ENCODE measurements around the gene PLEKHA4.
A peak's percentile ranks its signal among the peaks of the same experiment; 100 is the strongest.
"Not testable (repeated sequence)": the region's sequence is repeated elsewhere in the genome, so short reads cannot be mapped to it uniquely, and the experiment has no call there.

The PLEKHA4 gene

GRCh38 chr19:48802623-48803022 is 65.8 kb downstream of the PLEKHA4 start:
- Mint-ChIP-seq H3K36me3 (no peaks in the 10 kb centered on the region), H3K27me3 (no peaks in the 10 kb centered on the region), H3K4me3 (no peak overlapping the region), H3K9me3 (no peaks in the 10 kb centered on the region), H3K27ac (no peak overlapping the region), H3K4me1 (peaks cover 2% of the 10 kb centered on the region)
- DNase-seq: no peak
- CTCF ChIA-PET: interaction anchor here (1.2 to 1.9 kb wide), 2 partner anchors 39 to 168 kb away, joined by 5 read pairs; no protein-coding TSS in a partner anchor

- Mint-ChIP-seq H3K4me3 (no peak overlapping the region), H3K36me3 (no peaks in the 10 kb centered on the region), H3K27me3 (no peaks in the 10 kb centered on the region), H3K4me1 (peaks cover 6% of the 10 kb centered on the region), H3K9me3 (no peaks in the 10 kb centered on the region), H3K27ac (no peak overlapping the region)
- DNase-seq: no peak
- CTCF ChIA-PET: no interaction called here
These were observed 68.8 kb downstream of the PLEKHA4 start for GRCh38 chr19:48799358-48800300.

DNA sequence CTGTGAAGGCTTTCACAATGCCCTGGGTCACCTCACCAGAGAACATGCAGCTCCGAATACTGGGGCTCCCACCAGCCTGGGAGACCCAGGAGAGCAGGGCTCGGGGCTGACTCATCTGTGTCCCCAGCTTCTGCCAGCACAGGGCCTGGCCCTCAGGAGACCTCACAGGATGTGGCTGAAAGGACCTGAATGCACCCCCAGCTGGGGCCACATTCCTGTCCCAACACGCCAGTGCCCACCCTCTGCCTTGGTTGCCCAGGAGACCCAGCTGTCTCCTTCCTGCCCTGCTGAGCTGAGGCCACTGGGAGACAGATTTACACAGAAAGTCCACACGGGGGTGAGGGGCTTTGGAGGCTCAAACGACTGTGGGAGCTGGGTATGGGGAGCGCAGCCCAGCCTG is 69.5 kb downstream of the PLEKHA4 start:
- Mint-ChIP-seq H3K27ac (no peak overlapping the region), H3K4me3 (no peak overlapping the region), H3K36me3 (no peaks in the 10 kb centered on the region), H3K27me3 (no peaks in the 10 kb centered on the region), H3K4me1 (peaks cover 8% of the 10 kb centered on the region), H3K9me3 (no peaks in the 10 kb centered on the region)
- DNase-seq: no peak
- CTCF ChIA-PET: interaction anchor here (0.8 kb wide), 1 partner anchor 44 kb away, joined by 3 read pairs; no protein-coding TSS in a partner anchor

- Mint-ChIP-seq H3K9me3 (no peaks in the 10 kb centered on the region), H3K36me3 (no peaks in the 10 kb centered on the region), H3K27me3 (no peaks in the 10 kb centered on the region), H3K27ac (no peak overlapping the region), H3K4me1 (peaks cover 8% of the 10 kb centered on the region), H3K4me3 (no peak overlapping the region)
- CTCF ChIA-PET: interaction anchor here (0.6 to 3.0 kb wide), 2 partner anchors 14 to 212 kb away, joined by 3 to 17 read pairs; no protein-coding TSS in a partner anchor
- no peak for DNase-seq
These were observed 71.3 kb downstream of the PLEKHA4 start for GRCh38 chr19:48797103-48797502.

- H3K4me3 Mint-ChIP-seq: no peak overlapping the region
- peaks cover 8% of the 10 kb centered on the region for H3K4me1 Mint-ChIP-seq
- no peak for DNase-seq
- H3K36me3 Mint-ChIP-seq: no peaks in the 10 kb centered on the region
- no peak overlapping the region for H3K27ac Mint-ChIP-seq
- no peaks in the 10 kb centered on the region for H3K9me3 Mint-ChIP-seq
- CTCF ChIA-PET: interaction anchor here (0.6 to 9.8 kb wide), 11 partner anchors 10 to 213 kb away, joined by 3 to 176 read pairs (median 8); partner anchors contain the start of genes GYS1, HSD17B14 and RUVBL2
- H3K27me3 Mint-ChIP-seq: no peaks in the 10 kb centered on the region
These were observed 71.9 kb downstream of the PLEKHA4 start for GRCh38 chr19:48796298-48797083.

DNA sequence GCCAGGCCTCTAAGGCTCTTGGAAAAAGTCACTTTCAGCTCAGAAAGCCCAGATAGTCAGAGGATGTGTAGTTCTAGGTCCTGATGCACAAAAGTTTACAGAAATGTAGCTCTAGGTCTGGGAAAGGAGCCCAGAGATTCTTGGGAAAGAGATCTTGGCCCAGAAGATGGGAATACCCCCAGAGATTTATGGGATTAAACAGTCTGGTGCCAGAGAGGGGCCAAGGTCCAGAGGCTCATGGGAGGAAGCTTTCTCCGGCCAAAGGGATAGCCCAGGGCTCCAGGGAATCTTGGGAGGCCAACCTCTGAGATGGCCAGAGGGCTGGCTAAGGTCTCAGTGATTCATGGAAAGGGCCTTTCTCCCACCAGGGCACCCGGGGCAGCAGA is 72.7 kb downstream of the PLEKHA4 start:
- no peaks in the 10 kb centered on the region for H3K27me3 Mint-ChIP-seq
- peak overlapping the region; percentile 80 for H3K27ac Mint-ChIP-seq
- H3K36me3 Mint-ChIP-seq: no peaks in the 10 kb centered on the region
- no peaks in the 10 kb centered on the region for H3K9me3 Mint-ChIP-seq
- no peak for DNase-seq
- CTCF ChIA-PET: interaction anchor here (0.6 to 9.8 kb wide), 23 partner anchors 11 to 198 kb away, joined by 3 to 176 read pairs (median 5); partner anchors contain the start of genes GYS1, HSD17B14 and RUVBL2
- H3K4me3 Mint-ChIP-seq: peak overlapping the region; percentile 86
- H3K4me1 Mint-ChIP-seq: peaks cover 8% of the 10 kb centered on the region

GRCh38 chr19:48795055-48795684 is 73.2 kb downstream of the PLEKHA4 start:
- Mint-ChIP-seq H3K9me3 (no peaks in the 10 kb centered on the region), H3K27me3 (no peaks in the 10 kb centered on the region), H3K27ac (peak overlapping the region; percentile 80), H3K4me1 (peaks cover 8% of the 10 kb centered on the region), H3K4me3 (peak overlapping the region; percentile 86), H3K36me3 (no peaks in the 10 kb centered on the region)
- CTCF ChIA-PET: interaction anchor here (0.6 to 9.8 kb wide), 23 partner anchors 12 to 198 kb away, joined by 3 to 176 read pairs (median 5); partner anchors contain the start of genes GYS1, HSD17B14 and RUVBL2
- peak; percentile 92 for DNase-seq

DNA sequence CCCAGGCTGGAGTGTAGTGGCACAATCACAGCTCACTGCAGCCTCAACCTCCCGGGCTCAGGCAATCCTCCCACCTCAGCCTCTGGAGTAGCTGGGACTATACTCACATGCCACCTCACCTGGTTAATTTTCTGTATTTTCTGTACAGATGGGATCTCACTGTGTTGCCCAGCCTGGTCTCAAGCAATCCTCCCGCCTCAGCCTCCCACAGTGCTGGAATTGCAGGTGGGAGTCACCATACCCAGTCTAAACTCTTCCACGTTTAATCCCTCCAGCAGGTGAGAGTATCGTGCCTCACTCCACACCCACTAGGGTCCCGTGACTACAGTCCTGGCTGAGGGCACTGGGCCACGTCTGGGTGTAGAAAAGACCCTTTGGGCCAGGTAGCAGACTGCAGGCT is 74.1 kb downstream of the PLEKHA4 start:
- no peak for DNase-seq
- CTCF ChIA-PET: interaction anchor here (0.7 to 9.8 kb wide), 8 partner anchors 11 to 176 kb away, joined by 3 to 176 read pairs (median 4); partner anchors contain the start of genes CA11 and HSD17B14
- Mint-ChIP-seq H3K9me3 (no peaks in the 10 kb centered on the region), H3K4me3 (peak overlapping the region; percentile 86), H3K36me3 (no peaks in the 10 kb centered on the region), H3K4me1 (peaks cover 8% of the 10 kb centered on the region), H3K27ac (no peak overlapping the region), H3K27me3 (no peaks in the 10 kb centered on the region)

DNA sequence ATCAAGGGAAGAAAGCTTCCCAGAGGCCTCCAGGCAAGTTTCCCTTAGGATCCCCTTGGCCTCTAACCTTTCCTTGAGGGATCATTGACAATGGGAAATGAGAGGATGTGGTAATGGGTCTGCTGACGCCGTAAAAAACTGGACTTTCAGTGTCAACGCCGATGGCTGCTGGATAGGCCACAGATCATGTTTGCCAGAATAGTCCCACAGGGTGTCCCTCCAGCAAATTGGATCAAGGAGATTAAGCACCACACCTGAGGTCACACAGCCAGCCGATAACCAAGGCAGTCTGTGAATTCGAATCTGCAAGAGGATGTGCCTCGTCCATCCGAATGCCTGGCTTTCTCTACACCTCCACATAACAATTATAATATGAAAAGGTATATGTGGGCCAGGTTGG is 75.1 kb downstream of the PLEKHA4 start:
- Mint-ChIP-seq H3K36me3 (no peaks in the 10 kb centered on the region), H3K4me3 (no peak overlapping the region), H3K9me3 (no peaks in the 10 kb centered on the region), H3K4me1 (peaks cover 8% of the 10 kb centered on the region), H3K27me3 (no peaks in the 10 kb centered on the region), H3K27ac (no peak overlapping the region)
- CTCF ChIA-PET: interaction anchor here (1.1 to 9.8 kb wide), 2 partner anchors 49 to 147 kb away, joined by 3 to 176 read pairs; partner anchors contain the start of gene CA11
- no peak for DNase-seq

GRCh38 chr19:48787331-48787730 is 81.1 kb downstream of the PLEKHA4 start:
- not testable (repeated sequence) for H3K4me3 Mint-ChIP-seq, H3K27ac Mint-ChIP-seq, H3K4me1 Mint-ChIP-seq, H3K36me3 Mint-ChIP-seq, H3K9me3 Mint-ChIP-seq, DNase-seq
- peaks cover 27% of the 10 kb centered on the region for H3K27me3 Mint-ChIP-seq
- CTCF ChIA-PET: interaction anchor here (0.6 to 9.8 kb wide), 23 partner anchors 14 to 412 kb away, joined by 3 to 176 read pairs (median 5); partner anchors contain the start of genes CA11, FUT1, GYS1 and HSD17B14

Data from activated naive CD4-positive, alpha-beta T cell treated with anti-CD3 and anti-CD28 coated beads, Interleukin-2, amount 10 ng/mL, durations not matched to agents 7 days and 5 days (primary cell).